C4-2B (cell line): ENCODE data around the gene TSC22D4.
"Not testable (repeated sequence)": the region's sequence is repeated elsewhere in the genome, so short reads cannot be mapped to it uniquely, and the experiment has no call there.

ENCODE experiments used
- H3K27ac ChIP-seq: fragments of 450-650 bp; 2 replicates; pipeline ENCODE4 v1.5.1; 2017
- ZFX ChIP-seq: fragments of 450-650 bp; IDR thresholded peaks from 2 replicates; pipeline ENCODE4 v1.6.1; 2017
- TF ChIP-seq, protein P1 (sequence below): fragments of 450-650 bp; conservative IDR thresholded peaks from 2 replicates; pipeline ENCODE4 v1.5.1; 2017; ENCODE audit warnings: mild to moderate bottlenecking

The TSC22D4 gene

DNA sequence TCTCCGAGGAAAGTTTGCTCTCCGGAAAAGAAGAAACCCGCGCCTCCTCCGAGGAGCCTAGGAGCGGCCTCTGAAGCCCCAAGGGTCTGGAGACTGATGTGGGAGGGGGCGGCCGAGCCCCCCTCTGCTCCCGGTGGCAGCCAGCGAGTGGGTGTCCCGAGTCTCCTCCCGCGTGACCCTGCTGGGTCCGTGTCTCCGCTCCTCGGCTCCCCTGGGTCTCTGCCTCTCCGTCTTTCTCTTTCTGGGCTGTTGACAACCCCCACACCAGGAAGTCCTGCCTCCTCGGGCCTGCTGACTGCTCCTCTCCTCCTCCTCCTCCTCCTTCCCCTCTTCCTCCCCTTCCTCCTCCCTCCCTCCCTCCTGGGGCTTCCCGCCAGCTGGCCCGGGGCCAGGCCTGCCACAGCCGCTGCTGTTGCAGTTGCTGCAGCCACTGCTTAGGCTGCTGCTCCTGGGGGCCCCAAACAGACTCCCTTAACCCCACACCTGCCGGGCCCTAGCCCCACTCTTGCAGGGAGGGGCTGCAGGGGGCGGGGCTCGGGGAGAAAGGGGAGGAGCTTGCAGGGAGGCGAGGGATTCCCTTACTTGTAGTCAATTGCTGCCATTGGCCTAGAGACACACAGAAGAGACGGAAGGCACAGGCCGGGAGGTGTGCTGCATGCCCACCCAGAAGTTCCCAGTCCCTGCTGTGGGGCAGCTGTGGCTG, at the start of gene TSC22D4:
Gene TSC22D4 (minus strand): TSS at position 257 of the 703 bp plus-strand sequence. CDS start 1,176 bp downstream, outside the sequence.
- TF ChIP-seq ZFX = 0 out of 2 replicates have a peak, but pooled peaks have one; percentile 44
- TF ChIP-seq, protein P1, sequence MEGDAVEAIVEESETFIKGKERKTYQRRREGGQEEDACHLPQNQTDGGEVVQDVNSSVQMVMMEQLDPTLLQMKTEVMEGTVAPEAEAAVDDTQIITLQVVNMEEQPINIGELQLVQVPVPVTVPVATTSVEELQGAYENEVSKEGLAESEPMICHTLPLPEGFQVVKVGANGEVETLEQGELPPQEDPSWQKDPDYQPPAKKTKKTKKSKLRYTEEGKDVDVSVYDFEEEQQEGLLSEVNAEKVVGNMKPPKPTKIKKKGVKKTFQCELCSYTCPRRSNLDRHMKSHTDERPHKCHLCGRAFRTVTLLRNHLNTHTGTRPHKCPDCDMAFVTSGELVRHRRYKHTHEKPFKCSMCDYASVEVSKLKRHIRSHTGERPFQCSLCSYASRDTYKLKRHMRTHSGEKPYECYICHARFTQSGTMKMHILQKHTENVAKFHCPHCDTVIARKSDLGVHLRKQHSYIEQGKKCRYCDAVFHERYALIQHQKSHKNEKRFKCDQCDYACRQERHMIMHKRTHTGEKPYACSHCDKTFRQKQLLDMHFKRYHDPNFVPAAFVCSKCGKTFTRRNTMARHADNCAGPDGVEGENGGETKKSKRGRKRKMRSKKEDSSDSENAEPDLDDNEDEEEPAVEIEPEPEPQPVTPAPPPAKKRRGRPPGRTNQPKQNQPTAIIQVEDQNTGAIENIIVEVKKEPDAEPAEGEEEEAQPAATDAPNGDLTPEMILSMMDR = no peak
- H3K27ac ChIP-seq = peak within 1 kb of the TSS; percentile 89

DNA sequence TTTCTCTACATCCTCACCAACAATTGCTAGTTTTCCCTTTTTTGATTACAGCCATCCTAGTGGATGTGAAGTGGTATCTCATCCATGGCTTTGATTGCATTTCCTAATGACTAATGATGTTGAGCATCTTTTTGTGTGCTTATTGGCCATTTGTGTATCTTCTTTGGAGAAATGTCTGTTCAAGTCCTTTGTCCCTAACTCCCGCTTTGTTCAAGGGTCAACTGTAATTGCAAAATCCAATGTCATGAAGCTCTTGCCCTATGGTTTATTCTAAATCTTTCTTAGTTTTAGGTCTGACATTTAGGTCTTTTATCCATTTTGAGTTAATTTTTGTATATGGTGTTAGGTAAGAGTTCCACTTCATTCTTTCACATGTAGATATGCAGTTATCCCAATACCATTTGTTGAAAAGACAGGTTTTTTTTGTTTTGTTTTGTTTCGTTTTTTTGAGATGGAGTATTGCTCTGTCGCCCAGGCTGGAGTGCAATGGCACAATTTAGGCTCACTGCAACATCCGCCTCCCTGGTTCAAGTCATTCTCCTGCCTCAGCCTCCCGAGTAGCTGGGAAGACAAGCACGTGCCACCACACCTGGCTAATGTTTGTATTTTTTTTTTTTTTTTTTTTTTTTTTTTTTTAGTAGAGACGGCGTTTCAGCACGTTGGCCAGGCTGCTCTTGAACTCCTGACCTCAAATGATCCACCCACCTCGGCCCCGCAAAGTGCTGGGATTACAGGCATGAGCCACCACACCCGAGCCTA, 49.3 kb upstream of the TSC22D4 start:
- not testable (repeated sequence) for H3K27ac ChIP-seq

DNA sequence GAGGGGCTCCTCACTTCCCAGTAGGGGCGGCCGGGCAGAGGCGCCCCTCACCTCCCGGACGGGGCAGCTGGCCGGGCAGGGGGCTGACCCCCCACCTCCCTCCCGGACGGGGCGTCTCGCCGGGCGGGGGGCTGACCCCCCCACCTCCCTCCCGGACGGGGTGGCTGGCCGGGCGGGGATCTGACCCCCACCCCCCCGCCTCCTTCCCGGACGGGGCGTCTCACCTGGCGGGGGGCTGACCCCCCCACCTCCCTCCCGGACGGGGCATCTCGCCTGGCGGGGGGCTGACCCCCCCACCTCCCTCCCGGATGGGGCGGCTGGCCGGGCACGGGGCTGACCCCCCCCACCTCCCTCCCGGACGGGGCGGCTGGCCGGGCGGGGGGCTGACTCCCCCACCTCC, 44.2 kb upstream of the TSC22D4 start:
- H3K27ac ChIP-seq = not testable (repeated sequence)

DNA sequence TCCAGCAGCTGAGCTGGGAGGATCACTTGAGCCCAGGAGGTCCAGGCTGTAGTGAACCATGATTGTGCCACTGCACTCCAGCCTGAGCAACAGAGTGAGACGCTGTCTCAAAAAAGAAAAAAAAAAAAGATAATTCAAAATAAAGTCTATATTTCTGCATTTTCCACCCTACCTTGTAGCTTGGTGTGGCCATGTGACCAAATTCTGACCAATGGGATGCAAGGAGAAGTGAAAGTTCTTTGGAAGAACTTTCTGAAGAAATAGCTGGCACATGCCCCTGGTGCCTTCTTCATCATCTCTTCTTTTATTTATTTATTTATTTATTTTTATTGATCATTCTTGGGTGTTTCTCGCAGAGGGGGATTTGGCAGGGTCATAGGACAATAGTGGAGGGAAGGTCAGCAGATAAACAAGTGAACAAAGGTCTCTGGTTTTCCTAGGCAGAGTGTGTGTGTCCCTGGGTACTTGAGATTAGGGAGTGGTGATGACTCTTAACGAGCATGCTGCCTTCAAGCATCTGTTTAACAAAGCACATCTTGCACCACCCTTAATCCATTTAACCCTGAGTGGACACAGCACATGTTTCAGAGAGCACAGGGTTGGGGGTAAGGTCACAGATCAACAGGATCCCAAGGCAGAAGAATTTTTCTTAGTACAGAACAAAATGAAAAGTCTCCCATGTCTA, 43.0 kb upstream of the TSC22D4 start:
- not testable (repeated sequence) for H3K27ac ChIP-seq

DNA sequence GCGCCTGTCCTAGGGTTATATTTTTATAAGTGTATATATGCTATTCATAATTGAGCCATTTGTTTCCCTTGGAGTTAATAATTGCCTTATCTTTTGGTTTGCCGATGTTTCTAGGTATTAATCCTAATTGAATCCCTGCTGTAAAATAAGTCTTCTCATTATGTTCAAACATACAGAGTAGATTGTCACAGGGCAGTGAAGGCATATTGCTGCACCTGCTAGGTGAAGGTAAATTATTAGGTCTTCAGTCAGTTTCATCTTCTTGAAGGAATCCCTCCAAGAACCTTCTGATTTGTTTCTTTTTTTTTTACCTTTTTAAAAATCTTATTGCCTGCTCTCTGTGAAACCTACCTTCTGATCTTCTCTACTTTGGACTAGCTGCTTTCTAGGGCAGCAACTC, 42.1 kb upstream of the TSC22D4 start:
- TF ChIP-seq ZFX = no peak
- TF ChIP-seq, protein P1 = no peak
- no peak overlapping the region for H3K27ac ChIP-seq

DNA sequence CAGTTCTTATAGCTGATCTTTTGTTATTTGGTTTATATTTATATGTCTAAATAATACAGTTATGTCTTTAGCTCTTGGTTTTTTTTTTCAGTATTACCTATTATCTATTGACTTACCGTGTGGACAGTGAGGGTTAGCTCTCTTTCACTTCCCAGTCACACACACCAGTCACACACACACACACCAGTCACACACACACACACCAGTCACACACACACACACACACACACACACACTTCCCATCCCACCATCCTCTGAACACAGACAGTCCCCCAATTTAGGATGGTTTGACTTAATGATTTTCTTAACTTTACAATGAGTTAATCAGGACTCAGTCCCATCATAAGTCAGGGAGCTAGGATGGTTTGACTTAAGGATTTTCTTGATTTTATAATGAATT, 41.1 kb upstream of the TSC22D4 start:
- TF ChIP-seq ZFX = no peak
- TF ChIP-seq, protein P1 = no peak

DNA sequence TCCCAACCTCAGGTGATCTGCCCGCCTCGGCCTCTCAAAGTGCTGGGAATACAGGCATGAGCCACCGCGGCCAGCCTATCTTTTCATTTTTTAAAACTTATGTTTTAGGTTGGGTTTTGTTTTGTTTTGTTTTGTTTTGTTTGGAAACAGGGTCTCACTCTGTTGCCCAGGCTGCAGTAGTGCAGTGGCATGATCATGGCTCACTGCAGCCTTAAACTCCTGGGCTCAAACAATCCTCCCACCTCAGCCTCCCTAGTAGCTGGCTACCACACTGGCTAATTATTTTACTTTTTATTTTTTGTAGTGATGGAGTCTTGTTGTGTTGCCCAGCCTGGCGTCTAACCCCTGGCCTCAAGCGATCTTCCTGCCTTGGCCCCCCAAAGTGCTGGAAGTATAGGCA, 40.6 kb upstream of the TSC22D4 start:
- H3K27ac ChIP-seq = no peak overlapping the region
- TF ChIP-seq ZFX = no peak
- TF ChIP-seq, protein P1 = no peak

More for the DNA sequence above, 41.1 kb upstream of the TSC22D4 start:
- no peak overlapping the region for H3K27ac ChIP-seq

DNA sequence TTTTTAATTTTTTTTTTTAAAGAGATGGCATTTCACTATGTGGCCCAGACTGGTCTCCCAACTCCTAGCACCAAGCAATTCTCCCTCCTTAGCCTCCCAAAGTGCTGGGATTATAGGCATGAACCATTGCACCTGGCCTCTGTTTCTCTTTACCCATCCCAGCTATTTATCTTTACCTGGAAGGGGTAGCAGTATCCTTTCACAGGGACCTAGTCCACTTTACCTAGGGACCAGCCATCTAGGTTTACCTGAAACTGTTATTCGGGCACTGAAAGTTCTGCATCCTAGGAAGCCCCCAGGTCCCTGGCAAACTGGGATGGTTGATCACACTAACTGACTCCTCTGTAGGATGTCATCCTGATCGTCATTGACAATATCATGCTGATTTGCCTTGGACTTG, 38.3 kb upstream of the TSC22D4 start:
- H3K27ac ChIP-seq = no peak overlapping the region
- no peak for TF ChIP-seq ZFX
- TF ChIP-seq, protein P1 = no peak
